ENCODE data around the gene SGCA. TPM values are rescaled to one million over a fixed set of nuclear protein-coding genes. Genes with fewer than 3 reads are reported as not detected.

SGCA gene
- total and polyA plus RNA-seq, 2 of the 13 experiments (the other 11 are each of a cell fraction or from before 2014, with no cell fraction given): not detected

- no peak for TF ChIP-seq KDM5A (IDR thresholded peaks at IDR 0.05; ENCODE audit: borderline replicate concordance, low read length)
- TF ChIP-seq ZFYVE20 (CRISPR knock-in tag; IDR thresholded peaks at IDR 0.05; ENCODE audit: borderline replicate concordance, low read depth): no peak
- no peak for TF ChIP-seq CREB3 (CRISPR knock-in tag; IDR thresholded peaks at IDR 0.05)
- TF ChIP-seq, protein P1, sequence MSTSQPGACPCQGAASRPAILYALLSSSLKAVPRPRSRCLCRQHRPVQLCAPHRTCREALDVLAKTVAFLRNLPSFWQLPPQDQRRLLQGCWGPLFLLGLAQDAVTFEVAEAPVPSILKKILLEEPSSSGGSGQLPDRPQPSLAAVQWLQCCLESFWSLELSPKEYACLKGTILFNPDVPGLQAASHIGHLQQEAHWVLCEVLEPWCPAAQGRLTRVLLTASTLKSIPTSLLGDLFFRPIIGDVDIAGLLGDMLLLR (CRISPR knock-in tag; IDR thresholded peaks at IDR 0.05): no peak
- TF ChIP-seq RFXAP (CRISPR knock-in tag; IDR thresholded peaks at IDR 0.05; ENCODE audit: borderline replicate concordance): no peak
- TF ChIP-seq ZNF616 (CRISPR knock-in tag; IDR thresholded peaks at IDR 0.05; ENCODE audit: low read depth): no peak
- TF ChIP-seq FOSL1 (CRISPR knock-in tag; IDR thresholded peaks at IDR 0.05; ENCODE audit: borderline replicate concordance): no peak
- no peak for TF ChIP-seq PAWR (CRISPR knock-in tag; IDR thresholded peaks at IDR 0.05; ENCODE audit: borderline replicate concordance)
- TF ChIP-seq SCMH1 (CRISPR knock-in tag; IDR thresholded peaks at IDR 0.05; ENCODE audit: borderline replicate concordance): no peak
- TF ChIP-seq ZNF317 (CRISPR knock-in tag; IDR thresholded peaks at IDR 0.05): 0 out of 2 replicates have a peak, but pooled peaks have one; percentile 48
- TF ChIP-seq MEIS1 (CRISPR knock-in tag; IDR thresholded peaks at IDR 0.05; ENCODE audit: borderline replicate concordance): no peak
- no peak for TF ChIP-seq ZKSCAN1 (IDR thresholded peaks at IDR 0.05; ENCODE audit: low read length)
- TF ChIP-seq RFX1 (IDR thresholded peaks at IDR 0.05): no peak
- TF ChIP-seq, protein P2, sequence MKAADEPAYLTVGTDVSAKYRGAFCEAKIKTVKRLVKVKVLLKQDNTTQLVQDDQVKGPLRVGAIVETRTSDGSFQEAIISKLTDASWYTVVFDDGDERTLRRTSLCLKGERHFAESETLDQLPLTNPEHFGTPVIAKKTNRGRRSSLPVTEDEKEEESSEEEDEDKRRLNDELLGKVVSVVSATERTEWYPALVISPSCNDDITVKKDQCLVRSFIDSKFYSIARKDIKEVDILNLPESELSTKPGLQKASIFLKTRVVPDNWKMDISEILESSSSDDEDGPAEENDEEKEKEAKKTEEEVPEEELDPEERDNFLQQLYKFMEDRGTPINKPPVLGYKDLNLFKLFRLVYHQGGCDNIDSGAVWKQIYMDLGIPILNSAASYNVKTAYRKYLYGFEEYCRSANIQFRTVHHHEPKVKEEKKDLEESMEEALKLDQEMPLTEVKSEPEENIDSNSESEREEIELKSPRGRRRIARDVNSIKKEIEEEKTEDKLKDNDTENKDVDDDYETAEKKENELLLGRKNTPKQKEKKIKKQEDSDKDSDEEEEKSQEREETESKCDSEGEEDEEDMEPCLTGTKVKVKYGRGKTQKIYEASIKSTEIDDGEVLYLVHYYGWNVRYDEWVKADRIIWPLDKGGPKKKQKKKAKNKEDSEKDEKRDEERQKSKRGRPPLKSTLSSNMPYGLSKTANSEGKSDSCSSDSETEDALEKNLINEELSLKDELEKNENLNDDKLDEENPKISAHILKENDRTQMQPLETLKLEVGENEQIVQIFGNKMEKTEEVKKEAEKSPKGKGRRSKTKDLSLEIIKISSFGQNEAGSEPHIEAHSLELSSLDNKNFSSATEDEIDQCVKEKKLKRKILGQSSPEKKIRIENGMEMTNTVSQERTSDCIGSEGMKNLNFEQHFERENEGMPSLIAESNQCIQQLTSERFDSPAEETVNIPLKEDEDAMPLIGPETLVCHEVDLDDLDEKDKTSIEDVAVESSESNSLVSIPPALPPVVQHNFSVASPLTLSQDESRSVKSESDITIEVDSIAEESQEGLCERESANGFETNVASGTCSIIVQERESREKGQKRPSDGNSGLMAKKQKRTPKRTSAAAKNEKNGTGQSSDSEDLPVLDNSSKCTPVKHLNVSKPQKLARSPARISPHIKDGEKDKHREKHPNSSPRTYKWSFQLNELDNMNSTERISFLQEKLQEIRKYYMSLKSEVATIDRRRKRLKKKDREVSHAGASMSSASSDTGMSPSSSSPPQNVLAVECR (CRISPR knock-in tag; IDR thresholded peaks at IDR 0.05; ENCODE audit: borderline replicate concordance): no peak
- TF ChIP-seq ADNP (CRISPR knock-in tag; IDR thresholded peaks at IDR 0.05): peak; percentile 41; the same call in 1 of the 2 replicates
- peak; percentile 3; the same call in 1 of the 2 replicates for TF ChIP-seq CTCF (CRISPR knock-in tag; IDR thresholded peaks at IDR 0.05)
- TF ChIP-seq CSRNP1 (CRISPR knock-in tag; IDR thresholded peaks at IDR 0.05): no peak
- no peak for TF ChIP-seq ZFP36L2 (CRISPR knock-in tag; IDR thresholded peaks at IDR 0.05)
- TF ChIP-seq POGK (CRISPR knock-in tag; conservative IDR thresholded peaks at IDR 0.05): no peak
Observed at GRCh38 chr17:50219939-50220465, 54.2 kb downstream of the SGCA start (continued).
